Measurements from ENCODE around the gene CCR7. TPM values are rescaled to one million over a fixed set of nuclear protein-coding genes. Genes with fewer than 3 reads are reported as not detected.

CCR7 gene
- total RNA-seq, 2 experiments from 2014 or later: 171 to 173 TPM

DNA sequence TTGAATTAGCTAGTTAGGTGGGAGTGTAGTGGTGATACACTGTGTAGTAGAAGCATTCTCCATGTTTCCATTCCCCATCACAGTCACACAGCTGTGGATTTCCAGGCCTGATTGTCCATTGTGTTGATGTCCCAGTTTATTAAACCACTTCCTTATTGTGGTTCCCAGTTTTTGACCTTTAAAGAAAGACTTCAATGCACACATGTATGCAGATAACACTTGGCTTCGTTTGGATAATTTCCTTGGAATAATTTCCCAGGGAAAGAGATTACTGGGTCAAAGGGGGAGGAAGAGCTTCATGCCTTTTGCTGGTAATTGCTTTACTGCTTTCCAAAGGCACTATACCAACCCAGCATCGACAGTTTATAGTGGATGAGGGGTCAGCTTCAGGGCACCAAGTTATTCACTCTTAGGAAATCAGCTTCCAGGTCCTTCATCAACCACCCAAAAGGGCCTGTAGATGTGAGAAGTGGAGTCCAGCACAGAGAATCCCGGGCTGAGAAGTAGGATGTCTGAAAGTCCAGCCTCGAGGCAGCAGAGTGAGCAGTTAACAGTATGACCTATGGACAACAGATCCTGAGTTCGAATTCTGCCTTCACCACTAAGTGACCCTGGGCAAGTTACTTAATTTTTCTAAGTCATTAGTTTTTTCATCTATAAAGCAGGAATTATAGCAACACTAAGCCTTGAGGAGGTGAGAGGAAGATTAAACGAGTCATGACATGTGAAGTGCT, 32.6 kb downstream of the CCR7 start:
- CTCF ChIA-PET: interaction anchor here (0.6 to 26.8 kb wide), 57 partner anchors 9 to 331 kb away, joined by 3 to 618 read pairs (median 6); partner anchors contain the start of genes CCR7, GJD3, IGFBP4 and TNS4
- no peak for DNase-seq
- H3K9me3 Mint-ChIP-seq (ENCODE audit: insufficient read depth): no peaks in the 10 kb centered on the region
- peaks cover 8% of the 10 kb centered on the region for H3K36me3 Mint-ChIP-seq (ENCODE audit: low read depth)
- ATAC-seq: no peak
- no peak overlapping the region for H3K4me3 Mint-ChIP-seq
- peak overlapping the region; percentile 92 for H3K27ac Mint-ChIP-seq
- POLR2A ChIA-PET: interaction anchor here (0.5 to 19.8 kb wide), 26 partner anchors 10 to 520 kb away, joined by 3 to 328 read pairs (median 4); partner anchors contain the start of genes CCR7 and TOP2A
- peaks cover 96% of the 10 kb centered on the region for H3K4me1 Mint-ChIP-seq (ENCODE audit: low read depth)
- H3K27me3 Mint-ChIP-seq (ENCODE audit: low read depth): no peaks in the 10 kb centered on the region

DNA sequence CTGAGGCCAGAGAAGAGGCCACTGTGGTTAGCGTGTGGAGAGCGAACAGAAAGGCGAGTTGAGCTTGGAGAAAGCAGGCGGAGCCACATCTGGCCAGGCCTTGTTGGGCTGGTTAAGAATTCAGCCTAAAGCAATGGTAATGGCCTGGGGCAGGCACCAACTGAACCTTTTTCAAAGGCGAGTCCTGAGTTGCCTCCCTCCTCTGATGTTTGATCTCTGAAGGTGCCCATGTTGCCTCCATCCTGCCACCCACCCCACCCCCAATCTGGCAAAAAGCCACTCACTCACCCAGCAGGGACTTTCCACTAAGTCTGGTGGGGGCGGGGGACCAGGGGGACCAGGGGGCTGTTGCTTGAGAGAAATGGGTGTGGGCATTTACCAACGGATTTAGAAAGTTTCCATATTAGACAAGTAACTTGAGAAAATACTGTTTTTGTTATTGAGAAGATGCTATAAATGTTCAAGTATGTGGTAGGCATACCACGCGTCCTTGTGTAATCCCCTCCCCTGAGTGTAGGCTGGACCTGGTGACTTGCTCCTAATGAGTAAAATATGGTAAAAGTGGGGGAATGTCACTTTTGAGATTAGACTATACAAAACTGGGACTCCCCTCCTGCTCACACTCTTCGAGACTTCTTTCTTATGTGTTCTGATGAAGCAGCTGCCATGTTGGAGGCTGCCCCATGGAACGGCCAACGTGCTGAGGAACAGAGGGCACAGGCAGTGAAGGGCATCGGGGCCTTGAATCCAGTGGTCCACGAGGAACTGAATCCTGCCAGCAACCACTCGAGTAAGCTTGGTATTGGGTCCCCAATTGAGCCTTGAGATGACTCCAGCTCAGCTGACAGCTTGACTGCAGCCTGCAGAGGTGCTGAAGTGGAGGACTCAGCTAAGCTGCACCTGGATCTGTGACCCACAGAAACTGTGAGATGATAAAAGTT, 34.0 kb downstream of the CCR7 start:
- Mint-ChIP-seq H3K4me1 (ENCODE audit: low read depth) (peaks cover 91% of the 10 kb centered on the region), H3K27ac (peak overlapping the region; percentile 92), H3K36me3 (ENCODE audit: low read depth) (peaks cover 18% of the 10 kb centered on the region), H3K4me3 (no peak overlapping the region), H3K9me3 (ENCODE audit: insufficient read depth) (peaks cover 4% of the 10 kb centered on the region), H3K27me3 (ENCODE audit: low read depth) (no peaks in the 10 kb centered on the region)
- ChIA-PET POLR2A (interaction anchor here (0.9 to 19.8 kb wide), 17 partner anchors 8 to 243 kb away, joined by 3 to 328 read pairs (median 5); partner anchors contain the start of genes CCR7, CDC6 and TOP2A), CTCF (interaction anchor here (0.7 to 26.8 kb wide), 39 partner anchors 8 to 242 kb away, joined by 3 to 618 read pairs (median 11); partner anchors contain the start of genes CCR7, GJD3, IGFBP4 and TNS4)
- DNase-seq (no peak), ATAC-seq (no peak)

DNA sequence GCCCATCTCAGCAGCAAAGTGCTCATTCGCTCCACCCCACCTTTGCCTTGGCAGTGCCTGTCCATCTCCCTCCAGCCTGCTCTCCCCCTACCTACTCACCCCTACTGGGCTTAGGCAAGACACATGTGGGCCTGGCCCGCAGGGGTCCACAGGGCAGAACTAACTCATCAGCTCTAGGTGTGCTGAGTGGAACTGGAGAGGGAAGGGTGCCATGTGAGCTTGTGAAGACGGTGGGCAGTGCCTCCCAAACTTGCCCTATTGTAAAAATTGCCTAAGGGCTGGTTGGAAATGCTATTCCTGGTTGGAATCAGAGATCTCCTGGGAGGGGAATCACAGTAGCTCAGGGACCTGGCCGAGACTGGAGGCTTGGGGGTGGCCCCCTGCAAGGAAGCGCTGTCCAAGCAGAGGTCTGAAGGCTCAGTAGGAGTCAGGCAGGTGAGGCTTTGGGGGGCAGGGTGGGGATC, 34.7 kb downstream of the CCR7 start:
- Mint-ChIP-seq H3K9me3 (ENCODE audit: insufficient read depth) (peaks cover 11% of the 10 kb centered on the region), H3K36me3 (ENCODE audit: low read depth) (peaks cover 25% of the 10 kb centered on the region), H3K27me3 (ENCODE audit: low read depth) (no peaks in the 10 kb centered on the region), H3K27ac (peak overlapping the region; percentile 92), H3K4me1 (ENCODE audit: low read depth) (peaks cover 83% of the 10 kb centered on the region), H3K4me3 (no peak overlapping the region)
- no peak for ATAC-seq
- no peak for DNase-seq
- ChIA-PET POLR2A (interaction anchor here (1.0 to 19.8 kb wide), 5 partner anchors 8 to 50 kb away, joined by 3 to 328 read pairs (median 32); partner anchors contain the start of gene CCR7), CTCF (interaction anchor here (0.6 to 26.8 kb wide), 11 partner anchors 10 to 1068 kb away, joined by 3 to 618 read pairs (median 50); partner anchors contain the start of genes CCR7, GJD3 and IGFBP4)

DNA sequence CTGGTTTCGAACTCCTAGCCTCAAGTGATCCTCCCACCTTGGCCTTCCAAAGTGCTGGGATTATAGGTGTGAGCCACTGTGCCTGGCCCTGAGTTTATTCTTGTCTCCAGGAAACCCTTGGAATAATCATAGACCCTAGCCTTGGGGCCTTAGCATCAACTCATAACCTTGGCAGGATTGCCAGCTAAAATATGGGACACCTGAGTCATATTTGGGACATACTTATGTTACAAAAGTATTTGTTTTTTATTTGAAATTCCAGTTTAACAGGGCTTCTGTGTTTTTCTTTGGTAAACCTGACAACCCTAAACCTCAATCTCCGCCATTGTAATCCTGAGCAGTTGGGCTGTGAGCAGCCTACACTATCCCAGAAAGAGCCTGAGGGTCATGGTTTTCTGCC, 35.3 kb downstream of the CCR7 start:
- DNase-seq: no peak
- CTCF ChIA-PET: interaction anchor here (0.6 to 26.8 kb wide), 8 partner anchors 9 to 1068 kb away, joined by 3 to 618 read pairs (median 56); partner anchors contain the start of genes CCR7 and GJD3

DNA sequence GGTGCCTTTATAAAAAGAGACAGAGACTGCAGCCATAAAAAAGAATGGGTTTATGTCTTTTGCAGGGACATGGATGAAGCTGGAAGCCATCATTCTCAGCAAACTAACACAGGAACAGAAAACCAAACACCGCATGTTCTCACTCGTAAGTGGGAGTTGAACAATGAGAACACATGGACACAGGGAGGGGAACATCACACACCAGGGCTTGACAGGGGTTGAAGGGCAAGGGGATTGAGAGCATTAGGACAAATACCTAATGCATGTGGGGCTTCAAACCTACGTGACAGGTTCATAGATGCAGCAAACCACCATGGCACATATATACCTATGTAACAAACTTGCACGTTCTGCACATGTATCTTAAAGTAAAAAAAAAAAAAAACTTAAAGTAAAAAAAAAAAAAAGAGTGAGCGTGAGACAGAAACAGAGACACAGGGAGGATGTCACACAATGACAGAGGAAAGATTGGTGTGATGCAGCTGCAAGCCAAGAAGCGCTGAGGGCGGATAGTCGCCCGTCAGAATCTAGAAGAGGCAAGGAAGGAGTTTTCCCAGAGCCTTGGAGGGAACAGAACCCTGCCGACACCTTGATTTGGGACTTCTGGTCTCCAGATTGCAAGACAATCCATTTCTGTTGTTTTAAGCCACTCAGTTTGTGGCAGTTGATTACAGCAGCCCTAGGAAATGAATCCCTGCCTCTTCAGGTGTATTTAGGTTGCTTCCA, 36.4 kb downstream of the CCR7 start:
- peak overlapping the region; percentile 74 for H3K27ac Mint-ChIP-seq
- peaks cover 42% of the 10 kb centered on the region for H3K36me3 Mint-ChIP-seq (ENCODE audit: low read depth)
- DNase-seq (no peak), ATAC-seq (no peak)
- H3K9me3 Mint-ChIP-seq (ENCODE audit: insufficient read depth): peaks cover 28% of the 10 kb centered on the region
- H3K4me1 Mint-ChIP-seq (ENCODE audit: low read depth): peaks cover 66% of the 10 kb centered on the region
- no peak overlapping the region for H3K4me3 Mint-ChIP-seq
- POLR2A ChIA-PET: interaction anchor here (0.6 to 5.0 kb wide), 11 partner anchors 10 to 400 kb away, joined by 3 to 58 read pairs (median 3); partner anchors contain the start of gene TOP2A
- CTCF ChIA-PET: interaction anchor here (1.2 to 26.8 kb wide), 3 partner anchors 18 to 52 kb away, joined by 3 to 618 read pairs (median 10); partner anchors contain the start of gene CCR7
- H3K27me3 Mint-ChIP-seq (ENCODE audit: low read depth): no peaks in the 10 kb centered on the region

More for the DNA sequence above, 35.3 kb downstream of the CCR7 start:
- H3K27me3 Mint-ChIP-seq (ENCODE audit: low read depth): no peaks in the 10 kb centered on the region
- no peak for ATAC-seq
- H3K4me1 Mint-ChIP-seq (ENCODE audit: low read depth): peaks cover 77% of the 10 kb centered on the region
- H3K9me3 Mint-ChIP-seq (ENCODE audit: insufficient read depth): peaks cover 17% of the 10 kb centered on the region
- peaks cover 31% of the 10 kb centered on the region for H3K36me3 Mint-ChIP-seq (ENCODE audit: low read depth)
- H3K4me3 Mint-ChIP-seq: no peak overlapping the region
- POLR2A ChIA-PET: interaction anchor here (1.2 to 19.8 kb wide), 5 partner anchors 7 to 49 kb away, joined by 3 to 328 read pairs (median 32); partner anchors contain the start of gene CCR7
- peak overlapping the region; percentile 92 for H3K27ac Mint-ChIP-seq

DNA sequence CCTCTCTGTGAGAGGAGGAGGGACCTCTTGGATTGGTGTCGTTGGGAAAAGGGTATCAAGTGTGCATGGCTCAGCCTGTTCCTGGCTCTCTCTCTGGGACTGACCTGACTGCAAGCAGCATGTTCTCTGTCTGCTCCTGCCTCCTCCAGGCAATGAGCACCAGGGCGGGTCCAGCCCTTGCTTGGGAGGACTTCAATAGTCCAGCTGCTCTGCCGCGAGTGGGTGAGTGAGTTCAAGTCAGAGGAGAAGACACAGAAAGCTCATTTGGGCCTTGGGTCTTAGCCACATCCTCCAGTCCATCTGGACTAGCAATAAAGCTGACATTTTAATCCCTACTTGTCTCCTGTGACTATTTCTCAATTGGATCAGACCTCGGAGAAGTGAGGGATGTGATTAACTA, 38.6 kb downstream of the CCR7 start:
- ChIA-PET CTCF (interaction anchor here (1.2 to 2.5 kb wide), 3 partner anchors 34 to 50 kb away, joined by 3 to 10 read pairs (median 5); no protein-coding TSS in a partner anchor), POLR2A (interaction anchor here (1.1 to 1.4 kb wide), 2 partner anchors 9 to 164 kb away, joined by 3 to 5 read pairs; no protein-coding TSS in a partner anchor)
- peaks cover 63% of the 10 kb centered on the region for H3K36me3 Mint-ChIP-seq (ENCODE audit: low read depth)
- peaks cover 32% of the 10 kb centered on the region for H3K9me3 Mint-ChIP-seq (ENCODE audit: insufficient read depth)
- DNase-seq: no peak
- no peaks in the 10 kb centered on the region for H3K27me3 Mint-ChIP-seq (ENCODE audit: low read depth)
- H3K27ac Mint-ChIP-seq: no peak overlapping the region
- H3K4me1 Mint-ChIP-seq (ENCODE audit: low read depth): peaks cover 54% of the 10 kb centered on the region
- H3K4me3 Mint-ChIP-seq: no peak overlapping the region
- no peak for ATAC-seq

DNA sequence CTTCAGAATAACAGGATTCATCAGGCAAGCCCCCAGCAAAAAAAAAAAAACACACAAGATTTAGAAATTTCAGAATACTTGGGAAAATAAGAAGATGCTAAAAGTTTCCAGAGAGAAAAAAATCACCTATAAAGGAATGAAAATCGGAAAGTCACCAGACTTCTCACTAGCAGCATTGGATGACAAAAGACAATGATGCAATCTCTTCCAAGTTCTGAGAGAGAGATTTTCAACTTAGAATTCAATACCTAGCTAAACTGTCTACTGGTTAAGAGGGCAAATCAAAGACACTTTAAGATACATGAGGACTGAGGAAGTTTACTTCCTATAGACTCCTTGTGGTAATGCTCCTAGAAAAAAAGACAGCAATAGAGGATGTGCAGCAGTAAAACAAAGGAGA, 40.0 kb downstream of the CCR7 start:
- ATAC-seq (no peak), DNase-seq (no peak)
- peaks cover 48% of the 10 kb centered on the region for H3K4me1 Mint-ChIP-seq (ENCODE audit: low read depth)
- H3K4me3 Mint-ChIP-seq: no peak overlapping the region
- H3K27me3 Mint-ChIP-seq (ENCODE audit: low read depth): no peaks in the 10 kb centered on the region
- peaks cover 32% of the 10 kb centered on the region for H3K9me3 Mint-ChIP-seq (ENCODE audit: insufficient read depth)
- ChIA-PET POLR2A (interaction anchor here (0.7 to 1.4 kb wide), 4 partner anchors 8 to 163 kb away, joined by 3 to 5 read pairs (median 3); partner anchors contain the start of gene TOP2A), CTCF (interaction anchor here (1.2 to 3.7 kb wide), 6 partner anchors 7 to 98 kb away, joined by 3 to 16 read pairs (median 5); no protein-coding TSS in a partner anchor)
- peaks cover 70% of the 10 kb centered on the region for H3K36me3 Mint-ChIP-seq (ENCODE audit: low read depth)
- H3K27ac Mint-ChIP-seq: no peak overlapping the region

DNA sequence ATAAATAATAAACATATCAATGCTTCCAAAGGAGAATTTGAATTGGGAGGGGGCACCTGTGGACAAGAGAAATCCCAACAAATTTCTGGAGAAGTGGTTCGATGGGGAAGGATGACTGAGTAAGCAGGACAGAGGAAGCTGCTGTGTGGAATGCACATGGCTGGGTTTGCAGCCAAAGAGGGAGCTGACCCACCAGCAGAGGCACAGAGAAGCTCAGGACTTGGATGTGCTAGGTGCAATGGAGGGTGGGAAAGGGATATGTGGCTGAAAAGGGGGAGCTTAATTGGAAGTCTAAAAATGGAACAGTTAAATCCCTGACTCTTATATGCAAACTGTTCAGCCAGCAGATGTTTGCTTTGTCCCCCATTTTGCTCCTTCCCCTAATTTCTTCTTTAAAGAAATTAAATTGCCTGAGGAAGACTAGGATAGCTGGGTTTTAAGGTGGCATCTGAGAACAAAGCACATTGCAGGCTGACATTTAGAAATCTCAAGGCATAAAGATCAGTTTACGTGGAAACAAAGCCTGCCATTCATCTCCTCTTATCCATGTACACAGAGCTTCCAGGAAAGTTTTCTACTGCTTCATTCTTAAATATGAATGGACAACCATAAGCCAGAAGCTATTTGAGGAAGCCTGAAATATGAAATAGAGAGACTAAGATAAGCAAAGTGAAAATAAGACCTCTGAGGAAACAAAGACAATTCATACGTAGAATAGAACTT, 40.9 kb downstream of the CCR7 start:
- POLR2A ChIA-PET: no interaction called here
- Mint-ChIP-seq H3K36me3 (ENCODE audit: low read depth) (peaks cover 75% of the 10 kb centered on the region), H3K4me3 (no peak overlapping the region), H3K4me1 (ENCODE audit: low read depth) (peaks cover 47% of the 10 kb centered on the region), H3K9me3 (ENCODE audit: insufficient read depth) (peaks cover 32% of the 10 kb centered on the region), H3K27me3 (ENCODE audit: low read depth) (no peaks in the 10 kb centered on the region), H3K27ac (no peak overlapping the region)
- DNase-seq (no peak), ATAC-seq (no peak)
- CTCF ChIA-PET: interaction anchor here (0.9 to 3.7 kb wide), 5 partner anchors 8 to 162 kb away, joined by 3 to 16 read pairs (median 3); partner anchors contain the start of gene IGFBP4

DNA sequence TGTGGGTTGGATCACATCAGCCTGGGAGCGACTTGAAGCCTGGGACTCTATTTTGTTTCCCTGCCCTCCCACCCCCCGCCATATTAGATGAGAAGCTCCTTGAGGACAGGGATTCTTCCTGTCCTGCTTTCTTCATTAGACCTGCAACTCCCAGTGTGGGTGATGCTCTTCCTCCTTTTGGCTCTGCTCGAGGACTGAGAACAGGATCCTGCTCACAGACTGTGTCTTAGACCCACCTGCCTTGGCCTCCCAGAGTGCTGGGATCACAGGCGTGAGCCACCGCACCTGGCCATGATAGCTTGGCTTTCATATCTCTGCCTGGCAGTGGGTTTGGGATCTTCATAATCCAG, 42.3 kb downstream of the CCR7 start:
- ATAC-seq (no peak), DNase-seq (no peak)
- ChIA-PET POLR2A (interaction anchor here (0.9 to 1.0 kb wide), 2 partner anchors 8 to 92 kb away, joined by 3 to 5 read pairs; no protein-coding TSS in a partner anchor), CTCF (interaction anchor here (3.7 kb wide), 1 partner anchor 10 kb away, joined by 16 read pairs; no protein-coding TSS in a partner anchor)
- Mint-ChIP-seq H3K4me3 (no peak overlapping the region), H3K4me1 (ENCODE audit: low read depth) (peaks cover 48% of the 10 kb centered on the region), H3K36me3 (ENCODE audit: low read depth) (peaks cover 87% of the 10 kb centered on the region), H3K27ac (no peak overlapping the region), H3K27me3 (ENCODE audit: low read depth) (no peaks in the 10 kb centered on the region), H3K9me3 (ENCODE audit: insufficient read depth) (peaks cover 32% of the 10 kb centered on the region)
